ENCODE results near the gene NUDT5.

NUDT5 gene

GRCh38 chr10:12202226-12202625 is 6.5 kb upstream of the NUDT5 start:
- no peaks in the 10 kb centered on the region for H3K27me3 ChIP-seq (ENCODE audit: insufficient read depth, low read length)
- no peak overlapping the region for H3K27ac ChIP-seq (ENCODE audit: low read depth, low read length)
- peaks cover 7% of the 10 kb centered on the region for H3K4me1 ChIP-seq (ENCODE audit: control insufficient read depth, insufficient read depth, low read length, unreplicated experiment)
- H3K4me3 ChIP-seq (ENCODE audit: low read depth, low read length): no peak overlapping the region
- no peak overlapping the region for H2AFZ ChIP-seq (ENCODE audit: low read length, unreplicated experiment)
- H3K79me2 ChIP-seq (ENCODE audit: control insufficient read depth, insufficient read depth, low read length, unreplicated experiment): peaks cover 75% of the 10 kb centered on the region
- H3K36me3 ChIP-seq (ENCODE audit: insufficient read depth, low read length): peaks cover 26% of the 10 kb centered on the region; the same call in 1 of the 2 replicates

- H3K4me1 ChIP-seq (ENCODE audit: control insufficient read depth, insufficient read depth, low read length, unreplicated experiment): peaks cover 7% of the 10 kb centered on the region
- no peak overlapping the region for H3K4me3 ChIP-seq (ENCODE audit: low read depth, low read length)
- H3K79me2 ChIP-seq (ENCODE audit: control insufficient read depth, insufficient read depth, low read length, unreplicated experiment): peaks cover 82% of the 10 kb centered on the region
- no peak overlapping the region for H3K27ac ChIP-seq (ENCODE audit: low read depth, low read length)
- H3K36me3 ChIP-seq (ENCODE audit: insufficient read depth, low read length): peaks cover 26% of the 10 kb centered on the region; the same call in 1 of the 2 replicates
- H3K27me3 ChIP-seq (ENCODE audit: insufficient read depth, low read length): no peaks in the 10 kb centered on the region
- H2AFZ ChIP-seq (ENCODE audit: low read length, unreplicated experiment): no peak overlapping the region
These were observed 5.9 kb upstream of the NUDT5 start for GRCh38 chr10:12201543-12201942.

- Histone ChIP-seq H3K27me3 (ENCODE audit: insufficient read depth, low read length) (no peaks in the 10 kb centered on the region), H3K79me2 (ENCODE audit: control insufficient read depth, insufficient read depth, low read length, unreplicated experiment) (peaks cover 81% of the 10 kb centered on the region), H3K36me3 (ENCODE audit: insufficient read depth, low read length) (peaks cover 21% of the 10 kb centered on the region; the same call in 1 of the 2 replicates), H2AFZ (ENCODE audit: low read length, unreplicated experiment) (no peak overlapping the region), H3K4me3 (ENCODE audit: low read depth, low read length) (no peak overlapping the region), H3K27ac (ENCODE audit: low read depth, low read length) (no peak overlapping the region), H3K4me1 (ENCODE audit: control insufficient read depth, insufficient read depth, low read length, unreplicated experiment) (peaks cover 7% of the 10 kb centered on the region)
These were observed 5.2 kb upstream of the NUDT5 start for GRCh38 chr10:12200850-12201249.

GRCh38 chr10:12198156-12198555 is 2.5 kb upstream of the NUDT5 start:
- H3K4me1 ChIP-seq (ENCODE audit: control insufficient read depth, insufficient read depth, low read length, unreplicated experiment): peaks cover 17% of the 10 kb centered on the region
- H3K4me3 ChIP-seq (ENCODE audit: low read depth, low read length): peak overlapping the region; percentile 35; the same call in 1 of the 2 replicates
- no peak overlapping the region for H3K27ac ChIP-seq (ENCODE audit: low read depth, low read length)
- H3K36me3 ChIP-seq (ENCODE audit: insufficient read depth, low read length): peaks cover 19% of the 10 kb centered on the region; the same call in 1 of the 2 replicates
- peaks cover 87% of the 10 kb centered on the region for H3K79me2 ChIP-seq (ENCODE audit: control insufficient read depth, insufficient read depth, low read length, unreplicated experiment)
- no peak overlapping the region for H2AFZ ChIP-seq (ENCODE audit: low read length, unreplicated experiment)
- no peaks in the 10 kb centered on the region for H3K27me3 ChIP-seq (ENCODE audit: insufficient read depth, low read length)

- H3K27me3 ChIP-seq (ENCODE audit: insufficient read depth, low read length): no peaks in the 10 kb centered on the region
- peaks cover 86% of the 10 kb centered on the region for H3K79me2 ChIP-seq (ENCODE audit: control insufficient read depth, insufficient read depth, low read length, unreplicated experiment)
- H3K4me3 ChIP-seq (ENCODE audit: low read depth, low read length): peak overlapping the region; percentile 92
- peak overlapping the region; percentile 97 for H2AFZ ChIP-seq (ENCODE audit: low read length, unreplicated experiment)
- peaks cover 25% of the 10 kb centered on the region for H3K4me1 ChIP-seq (ENCODE audit: control insufficient read depth, insufficient read depth, low read length, unreplicated experiment)
- H3K36me3 ChIP-seq (ENCODE audit: insufficient read depth, low read length): peaks cover 14% of the 10 kb centered on the region; the same call in 1 of the 2 replicates
- H3K27ac ChIP-seq (ENCODE audit: low read depth, low read length): peak overlapping the region; percentile 89
These were observed 980 bp upstream of the NUDT5 start for GRCh38 chr10:12196531-12197211.

- peak overlapping the region; percentile 92 for H3K4me3 ChIP-seq (ENCODE audit: low read depth, low read length)
- H3K27me3 ChIP-seq (ENCODE audit: insufficient read depth, low read length): no peaks in the 10 kb centered on the region
- peaks cover 86% of the 10 kb centered on the region for H3K79me2 ChIP-seq (ENCODE audit: control insufficient read depth, insufficient read depth, low read length, unreplicated experiment)
- H3K27ac ChIP-seq (ENCODE audit: low read depth, low read length): peak overlapping the region; percentile 89
- H3K36me3 ChIP-seq (ENCODE audit: insufficient read depth, low read length): peaks cover 9% of the 10 kb centered on the region; the same call in 1 of the 2 replicates
- peak overlapping the region; percentile 97 for H2AFZ ChIP-seq (ENCODE audit: low read length, unreplicated experiment)
- H3K4me1 ChIP-seq (ENCODE audit: control insufficient read depth, insufficient read depth, low read length, unreplicated experiment): peaks cover 32% of the 10 kb centered on the region
These were observed 449 bp downstream of the NUDT5 start for GRCh38 chr10:12195281-12195602.

- H3K4me1 ChIP-seq (ENCODE audit: control insufficient read depth, insufficient read depth, low read length, unreplicated experiment): peaks cover 34% of the 10 kb centered on the region
- peaks cover 9% of the 10 kb centered on the region; the same call in 1 of the 2 replicates for H3K36me3 ChIP-seq (ENCODE audit: insufficient read depth, low read length)
- peak overlapping the region; percentile 97 for H2AFZ ChIP-seq (ENCODE audit: low read length, unreplicated experiment)
- H3K27ac ChIP-seq (ENCODE audit: low read depth, low read length): peak overlapping the region; percentile 89
- H3K4me3 ChIP-seq (ENCODE audit: low read depth, low read length): peak overlapping the region; percentile 92
- peaks cover 90% of the 10 kb centered on the region for H3K79me2 ChIP-seq (ENCODE audit: control insufficient read depth, insufficient read depth, low read length, unreplicated experiment)
- H3K27me3 ChIP-seq (ENCODE audit: insufficient read depth, low read length): no peaks in the 10 kb centered on the region
These were observed 879 bp downstream of the NUDT5 start for GRCh38 chr10:12194752-12195271.

GRCh38 chr10:12193193-12193592 is 2.5 kb downstream of the NUDT5 start:
- Histone ChIP-seq H3K79me2 (ENCODE audit: control insufficient read depth, insufficient read depth, low read length, unreplicated experiment) (peaks cover 92% of the 10 kb centered on the region), H3K27me3 (ENCODE audit: insufficient read depth, low read length) (no peaks in the 10 kb centered on the region), H3K27ac (ENCODE audit: low read depth, low read length) (peak overlapping the region; percentile 65), H2AFZ (ENCODE audit: low read length, unreplicated experiment) (no peak overlapping the region), H3K4me1 (ENCODE audit: control insufficient read depth, insufficient read depth, low read length, unreplicated experiment) (peaks cover 32% of the 10 kb centered on the region), H3K36me3 (ENCODE audit: insufficient read depth, low read length) (no peaks in the 10 kb centered on the region), H3K4me3 (ENCODE audit: low read depth, low read length) (peak overlapping the region; percentile 92)

GRCh38 chr10:12191715-12192114 is 4.0 kb downstream of the NUDT5 start:
- Histone ChIP-seq H3K27me3 (ENCODE audit: insufficient read depth, low read length) (no peaks in the 10 kb centered on the region), H3K27ac (ENCODE audit: low read depth, low read length) (peak overlapping the region; percentile 59), H3K4me3 (ENCODE audit: low read depth, low read length) (no peak overlapping the region), H3K4me1 (ENCODE audit: control insufficient read depth, insufficient read depth, low read length, unreplicated experiment) (peaks cover 27% of the 10 kb centered on the region), H3K79me2 (ENCODE audit: control insufficient read depth, insufficient read depth, low read length, unreplicated experiment) (peaks cover 86% of the 10 kb centered on the region), H2AFZ (ENCODE audit: low read length, unreplicated experiment) (no peak overlapping the region), H3K36me3 (ENCODE audit: insufficient read depth, low read length) (peaks cover 3% of the 10 kb centered on the region; the same call in 1 of the 2 replicates)

GRCh38 chr10:12189426-12189825 is 6.3 kb downstream of the NUDT5 start:
- Histone ChIP-seq H3K36me3 (ENCODE audit: insufficient read depth, low read length) (peaks cover 13% of the 10 kb centered on the region), H3K79me2 (ENCODE audit: control insufficient read depth, insufficient read depth, low read length, unreplicated experiment) (peaks cover 70% of the 10 kb centered on the region), H3K27me3 (ENCODE audit: insufficient read depth, low read length) (no peaks in the 10 kb centered on the region), H2AFZ (ENCODE audit: low read length, unreplicated experiment) (no peak overlapping the region), H3K27ac (ENCODE audit: low read depth, low read length) (no peak overlapping the region), H3K4me1 (ENCODE audit: control insufficient read depth, insufficient read depth, low read length, unreplicated experiment) (peaks cover 27% of the 10 kb centered on the region), H3K4me3 (ENCODE audit: low read depth, low read length) (no peak overlapping the region)

GRCh38 chr10:12188656-12189055 is 7.0 kb downstream of the NUDT5 start:
- Histone ChIP-seq H3K4me1 (ENCODE audit: control insufficient read depth, insufficient read depth, low read length, unreplicated experiment) (peaks cover 21% of the 10 kb centered on the region), H3K4me3 (ENCODE audit: low read depth, low read length) (no peak overlapping the region), H3K27ac (ENCODE audit: low read depth, low read length) (no peak overlapping the region), H3K79me2 (ENCODE audit: control insufficient read depth, insufficient read depth, low read length, unreplicated experiment) (peaks cover 62% of the 10 kb centered on the region), H2AFZ (ENCODE audit: low read length, unreplicated experiment) (no peak overlapping the region), H3K36me3 (ENCODE audit: insufficient read depth, low read length) (peaks cover 16% of the 10 kb centered on the region), H3K27me3 (ENCODE audit: insufficient read depth, low read length) (no peaks in the 10 kb centered on the region)
